ENCODE data around the gene C1orf122.

C1orf122 gene

GRCh38 chr1:37846647-37847339 lies 39.2 kb downstream of the C1orf122 start:
- no peak for DNase-seq

GRCh38 chr1:37849480-37849879 lies 41.9 kb downstream of the C1orf122 start:
- no peak for DNase-seq

- no peak for DNase-seq
Measured at GRCh38 chr1:37850352-37850955, 42.9 kb downstream of the C1orf122 start.

GRCh38 chr1:37851262-37851661 lies 43.7 kb downstream of the C1orf122 start:
- no peak for DNase-seq

GRCh38 chr1:37851782-37852210 lies 44.2 kb downstream of the C1orf122 start:
- no peak for DNase-seq

- no peak for DNase-seq
Measured at GRCh38 chr1:37853157-37853556, 45.6 kb downstream of the C1orf122 start.

- DNase-seq, result no peak
Measured at GRCh38 chr1:37854406-37854805, 46.8 kb downstream of the C1orf122 start.
